ENCODE results near the gene PABPC1L. TPM values are rescaled to one million over a fixed set of nuclear protein-coding genes. Genes with fewer than 3 reads are reported as not detected.

Gene PABPC1L
- total RNA-seq, 1 donor from 2014 or later, result 17.1 TPM

DNA sequence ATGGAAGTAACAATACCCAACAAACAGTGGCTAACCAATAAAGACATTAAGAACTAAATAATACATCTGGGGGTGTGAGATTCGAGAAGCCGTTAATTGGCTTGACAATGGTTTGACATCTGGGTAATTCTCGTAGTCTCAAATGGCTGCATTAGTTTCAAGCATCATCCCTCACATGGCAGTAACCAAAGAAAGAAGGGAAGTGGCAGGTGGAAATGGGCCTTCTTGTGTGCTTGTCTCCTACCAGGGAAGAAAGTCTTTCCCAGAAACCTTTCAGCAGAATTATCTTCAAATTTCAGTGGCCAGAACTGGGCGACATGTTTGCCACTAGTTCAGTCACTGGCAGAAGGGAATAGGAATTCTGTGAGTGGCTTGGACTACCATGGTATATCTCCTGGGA is 66.8 kb downstream of the PABPC1L start:
- no peak for FAIRE-seq
- no peak for DNase-seq (ENCODE audit: low read depth)
- no peak overlapping the region for H3K4me3 ChIP-seq (ENCODE audit: low read depth, low read length)
- peaks cover 10% of the 10 kb centered on the region for H3K36me3 ChIP-seq (ENCODE audit: control insufficient read depth, insufficient read depth, low read length)
- TF ChIP-seq, protein P1, sequence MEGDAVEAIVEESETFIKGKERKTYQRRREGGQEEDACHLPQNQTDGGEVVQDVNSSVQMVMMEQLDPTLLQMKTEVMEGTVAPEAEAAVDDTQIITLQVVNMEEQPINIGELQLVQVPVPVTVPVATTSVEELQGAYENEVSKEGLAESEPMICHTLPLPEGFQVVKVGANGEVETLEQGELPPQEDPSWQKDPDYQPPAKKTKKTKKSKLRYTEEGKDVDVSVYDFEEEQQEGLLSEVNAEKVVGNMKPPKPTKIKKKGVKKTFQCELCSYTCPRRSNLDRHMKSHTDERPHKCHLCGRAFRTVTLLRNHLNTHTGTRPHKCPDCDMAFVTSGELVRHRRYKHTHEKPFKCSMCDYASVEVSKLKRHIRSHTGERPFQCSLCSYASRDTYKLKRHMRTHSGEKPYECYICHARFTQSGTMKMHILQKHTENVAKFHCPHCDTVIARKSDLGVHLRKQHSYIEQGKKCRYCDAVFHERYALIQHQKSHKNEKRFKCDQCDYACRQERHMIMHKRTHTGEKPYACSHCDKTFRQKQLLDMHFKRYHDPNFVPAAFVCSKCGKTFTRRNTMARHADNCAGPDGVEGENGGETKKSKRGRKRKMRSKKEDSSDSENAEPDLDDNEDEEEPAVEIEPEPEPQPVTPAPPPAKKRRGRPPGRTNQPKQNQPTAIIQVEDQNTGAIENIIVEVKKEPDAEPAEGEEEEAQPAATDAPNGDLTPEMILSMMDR (IDR thresholded peaks at IDR 0.05; ENCODE audit: insufficient read depth, low read length, severe bottlenecking), result no peak
- no peaks in the 10 kb centered on the region for H3K27me3 ChIP-seq (ENCODE audit: control insufficient read depth, insufficient read depth, low read length)

DNA sequence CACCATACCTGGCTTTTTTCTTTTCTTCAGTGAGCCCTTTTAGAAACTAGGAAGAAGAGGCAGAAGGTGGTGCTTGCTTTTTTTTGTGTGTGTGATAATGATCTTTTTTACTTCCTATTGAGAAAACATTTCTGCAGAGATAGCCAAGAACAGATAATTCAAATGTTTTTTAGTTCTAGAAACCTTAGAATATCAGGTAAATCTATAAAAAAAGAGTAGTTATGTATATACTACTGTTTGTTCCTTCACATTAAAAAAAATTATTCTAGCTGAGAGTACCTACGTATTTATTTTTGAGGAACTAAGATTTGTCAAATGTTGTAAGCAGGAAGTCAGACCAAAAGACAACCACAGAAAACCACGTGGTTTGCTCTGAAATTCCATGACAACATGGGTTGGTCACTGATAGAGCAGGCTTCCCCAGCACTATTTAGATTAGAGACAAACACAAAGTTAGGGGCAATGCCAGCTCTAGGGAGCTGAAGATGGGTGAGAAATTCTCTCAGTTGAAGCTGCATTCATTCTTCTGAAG is 69.3 kb downstream of the PABPC1L start:
- DNase-seq (ENCODE audit: low read depth) (no peak), FAIRE-seq (no peak)
- Histone ChIP-seq H3K36me3 (ENCODE audit: control insufficient read depth, insufficient read depth, low read length) (peaks cover 10% of the 10 kb centered on the region), H3K4me3 (ENCODE audit: low read depth, low read length) (no peak overlapping the region), H3K27me3 (ENCODE audit: control insufficient read depth, insufficient read depth, low read length) (no peaks in the 10 kb centered on the region)
- TF ChIP-seq, protein P1 (IDR thresholded peaks at IDR 0.05; ENCODE audit: insufficient read depth, low read length, severe bottlenecking), result no peak

DNA sequence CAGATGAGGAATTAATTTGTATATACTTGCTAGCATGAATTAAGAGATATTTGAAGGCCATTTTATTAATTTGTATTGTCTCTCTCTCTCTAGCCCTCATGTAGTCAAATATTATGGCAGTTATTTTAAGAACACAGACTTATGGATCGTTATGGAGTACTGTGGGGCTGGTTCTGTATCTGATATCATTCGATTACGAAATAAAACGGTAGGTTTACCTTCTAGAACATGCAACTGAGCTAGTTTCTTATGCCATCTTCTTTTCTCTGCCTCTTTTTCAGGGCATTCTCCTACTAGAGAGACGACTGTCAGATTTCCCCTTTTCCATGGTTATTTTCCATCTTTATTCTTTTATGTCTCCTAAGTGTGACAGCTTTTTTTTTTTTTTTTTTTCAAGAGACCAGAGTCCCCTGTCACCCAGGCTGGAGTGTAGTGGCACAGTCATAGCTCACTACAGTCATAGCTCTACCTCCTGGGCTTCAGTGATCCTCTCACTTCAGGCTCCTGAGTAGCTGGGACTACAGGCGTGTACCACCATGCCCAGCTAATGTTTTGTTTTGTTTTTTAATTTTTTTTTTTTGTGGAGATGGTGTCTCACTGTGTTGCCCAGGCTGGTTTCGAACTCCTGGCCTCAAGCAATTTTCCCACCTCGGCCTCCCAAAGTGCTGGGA is 72.0 kb downstream of the PABPC1L start:
- Histone ChIP-seq H3K36me3 (ENCODE audit: control insufficient read depth, insufficient read depth, low read length) (peaks cover 6% of the 10 kb centered on the region), H3K4me3 (ENCODE audit: low read depth, low read length) (no peak overlapping the region), H3K27me3 (ENCODE audit: control insufficient read depth, insufficient read depth, low read length) (no peaks in the 10 kb centered on the region)
- TF ChIP-seq, protein P1 (IDR thresholded peaks at IDR 0.05; ENCODE audit: insufficient read depth, low read length, severe bottlenecking), result no peak
- DNase-seq (ENCODE audit: low read depth) (no peak), FAIRE-seq (no peak)

DNA sequence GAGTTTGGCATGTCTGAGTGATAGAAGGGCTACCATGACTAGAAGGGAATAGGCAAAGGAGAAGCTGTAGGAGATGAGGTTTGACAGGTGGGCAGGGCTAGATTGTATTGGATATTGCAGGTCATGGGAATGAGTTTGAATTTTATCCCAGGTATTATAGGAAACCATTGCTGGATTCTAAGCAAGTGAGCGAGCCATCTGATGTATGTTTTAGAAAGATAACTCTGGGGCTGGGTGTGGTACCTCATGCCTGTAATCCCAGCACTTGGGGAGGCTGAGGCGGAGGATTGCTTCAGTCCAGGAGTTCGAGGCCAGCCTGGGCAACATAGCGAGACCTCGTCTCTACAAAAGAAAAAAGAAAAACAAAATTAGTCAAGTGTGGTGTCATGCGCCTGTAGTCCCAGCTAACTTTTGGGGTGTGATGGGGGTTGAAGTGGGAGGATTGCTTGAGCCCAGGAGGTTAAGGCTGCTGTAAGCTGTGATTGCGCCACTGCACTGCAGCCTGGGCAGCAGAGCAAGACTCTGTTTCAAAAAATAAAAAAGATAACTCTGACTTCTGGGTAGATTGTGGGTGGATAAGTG is 73.3 kb downstream of the PABPC1L start:
- no peak for FAIRE-seq
- peaks cover 7% of the 10 kb centered on the region for H3K36me3 ChIP-seq (ENCODE audit: control insufficient read depth, insufficient read depth, low read length)
- TF ChIP-seq, protein P1 (IDR thresholded peaks at IDR 0.05; ENCODE audit: insufficient read depth, low read length, severe bottlenecking), result no peak

DNA sequence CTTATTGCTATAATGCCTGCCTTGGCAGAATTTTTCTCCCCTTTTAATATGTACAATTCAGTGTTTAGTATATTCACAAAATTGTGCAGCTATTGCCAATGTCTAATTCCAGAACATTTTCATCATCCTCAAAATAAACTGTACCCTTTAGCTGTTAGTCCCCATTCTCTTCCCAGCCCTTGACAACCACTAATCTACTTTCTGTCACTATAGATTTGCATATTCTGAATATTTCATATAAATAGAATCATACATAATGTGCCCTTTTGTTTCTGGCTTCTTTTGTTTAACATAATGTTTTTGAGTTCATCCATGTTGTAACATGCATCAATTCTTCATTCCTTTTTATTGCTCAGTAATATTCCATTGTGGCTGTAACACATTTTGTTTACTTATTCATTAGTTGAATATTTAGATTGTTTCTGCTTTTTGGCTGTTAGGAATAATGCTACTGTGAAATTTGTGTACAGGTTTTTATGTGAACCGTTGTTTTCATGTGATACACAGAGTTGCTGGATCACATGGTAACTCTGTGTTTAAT is 78.8 kb downstream of the PABPC1L start:
- no peak for FAIRE-seq

More for the DNA sequence above, 73.3 kb downstream of the PABPC1L start:
- DNase-seq (ENCODE audit: low read depth), result no peak
- Histone ChIP-seq H3K4me3 (ENCODE audit: low read depth, low read length) (no peak overlapping the region), H3K27me3 (ENCODE audit: control insufficient read depth, insufficient read depth, low read length) (no peaks in the 10 kb centered on the region)

More for the DNA sequence above, 78.8 kb downstream of the PABPC1L start:
- Histone ChIP-seq H3K36me3 (ENCODE audit: control insufficient read depth, insufficient read depth, low read length) (peaks cover 1% of the 10 kb centered on the region), H3K27me3 (ENCODE audit: control insufficient read depth, insufficient read depth, low read length) (no peaks in the 10 kb centered on the region), H3K4me3 (ENCODE audit: low read depth, low read length) (no peak overlapping the region)
- no peak for DNase-seq (ENCODE audit: low read depth)
- TF ChIP-seq, protein P1 (IDR thresholded peaks at IDR 0.05; ENCODE audit: insufficient read depth, low read length, severe bottlenecking), result no peak

Other genes with a start within 250 kb of the PABPC1L start
- gene CCN5, start 194.7 kb upstream of the PABPC1L start, total RNA-seq, result 0.38 TPM in 1 of 2 replicates, not detected in the other
- gene KCNK15, start 164.2 kb upstream of the PABPC1L start, total RNA-seq, result under 0.01 and 0.26 TPM in 2 replicates
- gene RIMS4, start 99.5 kb upstream of the PABPC1L start, total RNA-seq, result not detected in 2 replicates
- gene YWHAB, start 24.4 kb upstream of the PABPC1L start, total RNA-seq, result 43.2 and 70.8 TPM in 2 replicates
- gene TOMM34, start 50.3 kb downstream of the PABPC1L start, total RNA-seq, result 17.6 and 25.2 TPM in 2 replicates
- gene STK4, start 56.5 kb downstream of the PABPC1L start, total RNA-seq, result 34.8 and 46.1 TPM in 2 replicates
- gene KCNS1, start 191.1 kb downstream of the PABPC1L start, total RNA-seq, result 0.53 and 0.90 TPM in 2 replicates
- gene WFDC5, start 205.1 kb downstream of the PABPC1L start, total RNA-seq, result 0.79 and 4.1 TPM in 2 replicates
- not detected in 2 replicates for gene WFDC12, start 214.4 kb downstream of the PABPC1L start, total RNA-seq